Left lung (tissue), 10 donors: ENCODE data around the gene SYNDIG1. TPM values are rescaled to one million over a fixed set of nuclear protein-coding genes. Genes with fewer than 3 reads are reported as not detected.

Source experiments
- ATAC-seq: fragments of 200-7000 bp; cut with Tn5 transposase; one replicate; pipeline ENCODE4 v1.9.1; 2020; ENCODE audit warnings: moderate library complexity
- DNase-seq, 4 donors: peaks; one replicate each; pipeline ENCODE4 v3.0.0-alpha.2; 2013 to 2020
- H3K27ac ChIP-seq, 2 donors: fragments of 200-600 bp; sonication (generic) in 1 of 2; one replicate each; pipeline versions ENCODE4 v1.5.0 to v1.8.0; 2020 to 2021
- H3K27me3 ChIP-seq, 2 donors: fragments of 200-600 bp; sonication (generic) in 1 of 2; one replicate each; pipeline versions ENCODE4 v1.5.0 to v1.8.0; 2020 to 2021
- H3K36me3 ChIP-seq, 2 donors: fragments of 200-600 bp; sonication (generic) in 1 of 2; one replicate each; pipeline versions ENCODE4 v1.5.0 to v1.8.0; 2020 to 2021
- H3K4me1 ChIP-seq, 2 donors: fragments of 200-600 bp; one replicate each; pipeline ENCODE4 v1.8.0; 2021
- H3K4me3 ChIP-seq, 2 donors: fragments of 200-600 bp; sonication (generic) in 1 of 2; one replicate each; pipeline versions ENCODE4 v1.5.0 to v1.8.0; 2020 to 2021; ENCODE audit warnings: mild to moderate bottlenecking in 1 of 2
- H3K9me3 ChIP-seq, 2 donors: fragments of 200-600 bp; sonication (generic) in 1 of 2; one replicate each; pipeline versions ENCODE4 v1.5.0 to v1.8.0; 2020 to 2021
- CTCF ChIP-seq, 2 donors: fragments of 200-600 bp; sonication (generic) in 1 of 2; IDR thresholded peaks; one replicate each; pipeline versions ENCODE4 v1.5.0 to v1.8.0; 2021; ENCODE audit warnings: antibody characterized with exemption in 2 of 2
- intact Hi-C, 2 donors: fragments of 100-400 bp; cut with DNase I; formaldehyde crosslinking; loops; one replicate each; pipeline versions ENCODE4 v1.11.2 to v1.14.2; 2022
- polyA plus RNA-seq, 6 donors: library from polyadenylated mRNA; unstranded; fragments of 120-200 nt; gene quantifications; one replicate each; pipeline ENCODE4 v1.2.1, GENCODE V29; 2013; ENCODE audit not compliant: insufficient read length in 6 of 6
- total RNA-seq, 2 donors: library from RNA; stranded (reverse); fragmentation: NEBNext Ultra II Directional; extraction: Animal tissue kit (Norgen Biotek cat#: 25700); gene quantifications; one replicate each; pipeline ENCODE4 v1.2.1, GENCODE V29; 2021
- donor health status: DM: no; HTN: yes; CAD: no.
- donor health status: DM: no; HTN: no; CAD: no.

SYNDIG1 gene
- total and polyA plus RNA-seq, 8 donors: 1.3 to 7.8 (median 5.4) TPM

GRCh38 chr20:24675651-24676352, 206.4 kb downstream of the SYNDIG1 start:
- peak in 1 of 4 donors; percentile 68 for DNase-seq
- no peak for TF ChIP-seq CTCF (IDR thresholded peaks at IDR 0.05)
- H3K27ac ChIP-seq: no peak overlapping the region
- intact Hi-C loops: no loop called here
- H3K4me3 ChIP-seq: no peak overlapping the region
- H3K4me1 ChIP-seq: no peaks in the 10 kb centered on the region
- peaks cover 0 to 15% of the 10 kb centered on the region in 2 donors for H3K27me3 ChIP-seq
- H3K9me3 ChIP-seq: no peaks in the 10 kb centered on the region
- ATAC-seq: no peak
- no peaks in the 10 kb centered on the region for H3K36me3 ChIP-seq

GRCh38 chr20:24676353-24676977, 207.0 kb downstream of the SYNDIG1 start:
- DNase-seq (peak in 1 of 4 donors; percentile 54), ATAC-seq (no peak)
- intact Hi-C loops: no loop called here
- H3K4me1 ChIP-seq: no peaks in the 10 kb centered on the region
- no peaks in the 10 kb centered on the region for H3K36me3 ChIP-seq
- H3K4me3 ChIP-seq: no peak overlapping the region
- H3K9me3 ChIP-seq: no peaks in the 10 kb centered on the region
- no peak for TF ChIP-seq CTCF (IDR thresholded peaks at IDR 0.05)
- H3K27me3 ChIP-seq: peaks cover 0 to 15% of the 10 kb centered on the region in 2 donors
- no peak overlapping the region for H3K27ac ChIP-seq

GRCh38 chr20:24676978-24677370, 207.5 kb downstream of the SYNDIG1 start:
- peaks cover 0 to 15% of the 10 kb centered on the region in 2 donors for H3K27me3 ChIP-seq

GRCh38 chr20:24677626-24678315, 208.3 kb downstream of the SYNDIG1 start:
- Histone ChIP-seq H3K4me3 (no peak overlapping the region), H3K36me3 (no peaks in the 10 kb centered on the region), H3K9me3 (no peaks in the 10 kb centered on the region), H3K4me1 (no peaks in the 10 kb centered on the region), H3K27ac (no peak overlapping the region), H3K27me3 (peaks cover 0 to 15% of the 10 kb centered on the region in 2 donors)
- DNase-seq: no peak
- intact Hi-C loops: no loop called here
- ATAC-seq: no peak
- TF ChIP-seq CTCF (IDR thresholded peaks at IDR 0.05): no peak

More at GRCh38 chr20:24676978-24677370, 207.5 kb downstream of the SYNDIG1 start:
- intact Hi-C loops: no loop called here
- TF ChIP-seq CTCF (IDR thresholded peaks at IDR 0.05): no peak
- no peaks in the 10 kb centered on the region for H3K4me1 ChIP-seq
- no peak overlapping the region for H3K4me3 ChIP-seq
- no peak overlapping the region for H3K27ac ChIP-seq
- ATAC-seq: no peak
- H3K36me3 ChIP-seq: no peaks in the 10 kb centered on the region
- DNase-seq: no peak
- no peaks in the 10 kb centered on the region for H3K9me3 ChIP-seq
